ENCODE results near the gene TM9SF2.

DNA sequence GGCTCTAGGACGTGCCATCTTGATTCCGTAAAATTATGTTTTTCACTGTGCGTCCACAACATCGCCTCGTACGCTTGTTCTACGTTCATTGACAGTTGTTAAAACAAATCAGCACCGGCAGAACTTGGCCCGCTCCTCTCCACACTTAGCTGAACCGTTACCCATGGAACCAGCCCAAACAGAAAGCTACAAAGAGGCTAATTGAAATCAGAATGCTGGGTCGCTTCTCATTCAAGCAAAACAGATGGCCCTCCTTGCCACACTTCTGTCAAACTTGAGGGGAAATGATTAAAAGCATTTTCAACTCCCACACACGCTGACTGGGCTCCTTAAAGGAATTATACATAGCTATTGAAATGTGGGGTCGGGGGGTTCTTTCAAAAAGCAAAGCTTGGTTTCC is 71.6 kb downstream of the TM9SF2 start:
- TF ChIP-seq LEF1 (IDR thresholded peaks at IDR 0.05; ENCODE audit: borderline replicate concordance) = no peak
- no peak for TF ChIP-seq SP1 (IDR thresholded peaks at IDR 0.05)
- TF ChIP-seq FOXM1 (IDR thresholded peaks at IDR 0.05; ENCODE audit: borderline replicate concordance) = no peak
- TF ChIP-seq SUZ12 (IDR thresholded peaks at IDR 0.05) = no peak
- TF ChIP-seq BHLHE40 (IDR thresholded peaks at IDR 0.05; ENCODE audit: borderline replicate concordance) = no peak
- TF ChIP-seq, protein P1, sequence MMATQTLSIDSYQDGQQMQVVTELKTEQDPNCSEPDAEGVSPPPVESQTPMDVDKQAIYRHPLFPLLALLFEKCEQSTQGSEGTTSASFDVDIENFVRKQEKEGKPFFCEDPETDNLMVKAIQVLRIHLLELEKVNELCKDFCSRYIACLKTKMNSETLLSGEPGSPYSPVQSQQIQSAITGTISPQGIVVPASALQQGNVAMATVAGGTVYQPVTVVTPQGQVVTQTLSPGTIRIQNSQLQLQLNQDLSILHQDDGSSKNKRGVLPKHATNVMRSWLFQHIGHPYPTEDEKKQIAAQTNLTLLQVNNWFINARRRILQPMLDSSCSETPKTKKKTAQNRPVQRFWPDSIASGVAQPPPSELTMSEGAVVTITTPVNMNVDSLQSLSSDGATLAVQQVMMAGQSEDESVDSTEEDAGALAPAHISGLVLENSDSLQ (IDR thresholded peaks at IDR 0.05) = no peak
- TF ChIP-seq HDGF (IDR thresholded peaks at IDR 0.05; ENCODE audit: borderline replicate concordance) = no peak
- no peak for TF ChIP-seq ELF4 (IDR thresholded peaks at IDR 0.05)
- no peak for TF ChIP-seq FOXK2 (IDR thresholded peaks at IDR 0.05)
- no peak for TF ChIP-seq ZNF384 (IDR thresholded peaks at IDR 0.05)
- no peak for TF ChIP-seq TARDBP (IDR thresholded peaks at IDR 0.05)

Data from HEK293T (cell line).